G401.6 (cell line): ENCODE results near the gene ZSWIM7.

Experiments
- FAIRE-seq: peaks from 2 replicates; lab custom pipeline; 2012; peaks lifted over from hg19 to GRCh38; lab: Jason Lieb, UNC

Gene ZSWIM7

DNA sequence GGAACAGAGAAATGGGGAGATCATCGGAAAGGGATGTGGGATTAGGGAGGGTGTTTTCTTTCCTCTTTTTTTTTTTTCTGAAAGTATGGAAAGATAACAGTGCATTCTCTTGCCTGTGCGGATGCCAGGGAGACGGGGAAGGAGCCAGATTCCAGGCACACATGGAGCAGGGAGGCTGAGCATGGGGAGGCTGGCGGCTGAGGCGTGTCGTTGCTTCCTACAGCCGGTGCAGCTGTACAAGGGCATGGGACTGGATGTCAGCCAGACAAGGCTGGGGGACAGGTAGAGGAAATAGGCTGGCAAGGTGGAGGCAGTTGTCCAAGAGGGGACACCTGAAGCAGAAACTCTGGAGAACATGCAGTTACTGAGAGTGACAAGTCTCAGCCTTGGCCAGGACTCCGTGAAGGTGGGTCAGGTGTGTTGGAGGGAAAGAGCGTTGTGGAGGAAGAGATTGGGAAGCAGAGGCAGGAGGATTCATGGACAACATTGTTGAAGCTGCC, 71.2 kb downstream of the ZSWIM7 start:
- FAIRE-seq, result no peak
